Measurements from ENCODE around the gene LMAN1. TPM values are rescaled to one million over a fixed set of nuclear protein-coding genes. Genes with fewer than 3 reads are reported as not detected.
A peak's percentile ranks its signal among the peaks of the same experiment; 100 is the strongest.

Gene LMAN1
- total RNA-seq, 1 experiment from 2014 or later = 176 TPM

- DNase-seq (ENCODE audit: extremely low read depth, low read depth) = no peak
These were observed 13.9 kb upstream of the LMAN1 start for GRCh38 chr18:59372975-59373374.

- DNase-seq (ENCODE audit: extremely low read depth, low read depth) = no peak
These were observed 1.3 kb upstream of the LMAN1 start for GRCh38 chr18:59360381-59360780.

GRCh38 chr18:59359576-59359952 is 499 bp upstream of the LMAN1 start:
- DNase-seq (ENCODE audit: extremely low read depth, low read depth) = no peak

GRCh38 chr18:59358414-59358711 is 702 bp downstream of the LMAN1 start:
- DNase-seq (ENCODE audit: extremely low read depth, low read depth) = peak; percentile 19

- DNase-seq (ENCODE audit: extremely low read depth, low read depth) = no peak
These were observed 1.1 kb downstream of the LMAN1 start for GRCh38 chr18:59357928-59358327.

GRCh38 chr18:59354731-59355130 is 4.3 kb downstream of the LMAN1 start:
- no peak for DNase-seq (ENCODE audit: extremely low read depth, low read depth)

- DNase-seq (ENCODE audit: extremely low read depth, low read depth) = no peak
These were observed 5.9 kb downstream of the LMAN1 start for GRCh38 chr18:59353079-59353680.

GRCh38 chr18:59352250-59352855 is 6.7 kb downstream of the LMAN1 start:
- DNase-seq (ENCODE audit: extremely low read depth, low read depth) = no peak

GRCh38 chr18:59345556-59345955 is 13.5 kb downstream of the LMAN1 start:
- DNase-seq (ENCODE audit: extremely low read depth, low read depth) = no peak

- DNase-seq (ENCODE audit: extremely low read depth, low read depth) = no peak
These were observed 14.1 kb downstream of the LMAN1 start for GRCh38 chr18:59344996-59345395.

GRCh38 chr18:59343926-59344325 is 15.1 kb downstream of the LMAN1 start:
- no peak for DNase-seq (ENCODE audit: extremely low read depth, low read depth)

- no peak for DNase-seq (ENCODE audit: extremely low read depth, low read depth)
These were observed 18.2 kb downstream of the LMAN1 start for GRCh38 chr18:59340817-59341216.

- no peak for DNase-seq (ENCODE audit: extremely low read depth, low read depth)
These were observed 18.8 kb downstream of the LMAN1 start for GRCh38 chr18:59340312-59340711.

- DNase-seq (ENCODE audit: extremely low read depth, low read depth) = no peak
These were observed 26.1 kb downstream of the LMAN1 start for GRCh38 chr18:59332986-59333385.

GRCh38 chr18:59328683-59329082 is 30.4 kb downstream of the LMAN1 start:
- no peak for DNase-seq (ENCODE audit: extremely low read depth, low read depth)

GRCh38 chr18:59325965-59326364 is 33.1 kb downstream of the LMAN1 start:
- no peak for DNase-seq (ENCODE audit: extremely low read depth, low read depth)

GRCh38 chr18:59324623-59324971 is 34.5 kb downstream of the LMAN1 start:
- DNase-seq (ENCODE audit: extremely low read depth, low read depth) = no peak

- no peak for DNase-seq (ENCODE audit: extremely low read depth, low read depth)
These were observed 35.0 kb downstream of the LMAN1 start for GRCh38 chr18:59323931-59324622.

GRCh38 chr18:59318460-59319050 is 40.5 kb downstream of the LMAN1 start, which contains the start of gene CPLX4:
CPLX4 (minus strand) TSS chr18:59318649; CDS start chr18:59318462, 187 bp downstream.
- no peak for DNase-seq (ENCODE audit: extremely low read depth, low read depth)

- no peak for DNase-seq (ENCODE audit: extremely low read depth, low read depth)
These were observed 47.4 kb downstream of the LMAN1 start for GRCh38 chr18:59311631-59312030.

- no peak for DNase-seq (ENCODE audit: extremely low read depth, low read depth)
These were observed 50.2 kb downstream of the LMAN1 start for GRCh38 chr18:59308938-59309260.

- peak; percentile 43 for DNase-seq (ENCODE audit: extremely low read depth, low read depth)
These were observed 50.7 kb downstream of the LMAN1 start for GRCh38 chr18:59308248-59308937.
